DND-41 (cell line): Measurements from ENCODE around the gene TOP3A.

Experiments
- ATAC-seq: fragments of 200-7000 bp; cut with Tn5 transposase; 3 replicates; pipeline ENCODE4 v1.9.1; 2021; ENCODE audit warnings: low read depth; ENCODE audit not compliant: insufficient read depth
- DNase-seq: peaks from one replicate; pipeline ENCODE4 v3.0.0-alpha.2; 2020
- H2AFZ ChIP-seq: 2 replicates; pipeline ENCODE4 v1.6.0; 2012; ENCODE audit warnings: low read depth, low read length
- H3K27ac ChIP-seq: 2 replicates; pipeline ENCODE4 v1.5.1; 2012; ENCODE audit warnings: low read length, inconsistent platforms
- H3K27me3 ChIP-seq: fragments of 200-600 bp; sonication (generic); 2 replicates; pipeline ENCODE4 v1.6.0; 2012; ENCODE audit warnings: low read length, mild to moderate bottlenecking, inconsistent platforms; ENCODE audit not compliant: insufficient read depth, poor library complexity
- H3K36me3 ChIP-seq: 2 replicates; pipeline ENCODE4 v1.5.1; 2012; ENCODE audit warnings: low read length, inconsistent platforms; ENCODE audit not compliant: insufficient read depth
- H3K4me1 ChIP-seq: 2 replicates; pipeline ENCODE4 v1.5.1; 2012; ENCODE audit warnings: mild to moderate bottlenecking, low read length; ENCODE audit not compliant: insufficient read depth
- H3K4me2 ChIP-seq: 2 replicates; pipeline ENCODE4 v1.6.0; 2012; ENCODE audit warnings: mild to moderate bottlenecking, moderate library complexity, low read length, inconsistent platforms; ENCODE audit not compliant: insufficient read depth
- H3K4me3 ChIP-seq, 2 experiments: fragments of 200-600 bp in 1 of 2; shearing (Covaris generic) in 1 of 2; 2 replicates each; pipeline ENCODE4 v1.5.1; 2012 to 2016; ENCODE audit warnings: inconsistent platforms in 2 of 2, low read length in 2 of 2, mild to moderate bottlenecking in 2 of 2, low read depth in 1 of 2, moderate library complexity in 1 of 2
- H3K79me2 ChIP-seq: 2 replicates; pipeline ENCODE4 v1.6.0; 2012; ENCODE audit warnings: low read length, inconsistent platforms; ENCODE audit not compliant: insufficient read depth
- H3K9ac ChIP-seq: 2 replicates; pipeline ENCODE4 v1.6.0; 2012; ENCODE audit warnings: low read depth, mild to moderate bottlenecking, inconsistent platforms, low read length, moderate library complexity
- H3K9me3 ChIP-seq: 2 replicates; pipeline ENCODE4 v1.5.1; 2012; ENCODE audit warnings: low read length, moderate library complexity, mild to moderate bottlenecking, inconsistent platforms; ENCODE audit not compliant: insufficient read depth, severe bottlenecking
- H4K20me1 ChIP-seq: 2 replicates; pipeline ENCODE4 v1.6.0; 2012; ENCODE audit warnings: low read length; ENCODE audit not compliant: insufficient read depth
- CTCF ChIP-seq: IDR thresholded peaks from 2 replicates; pipeline ENCODE4 v1.5.1; 2012; ENCODE audit warnings: borderline replicate concordance, low read length, moderate library complexity, mild to moderate bottlenecking; ENCODE audit not compliant: poor library complexity, severe bottlenecking; ENCODE audit errors: extremely low read depth
- EZH2 ChIP-seq: IDR thresholded peaks from 3 replicates; pipeline ENCODE4 v1.6.1; 2012; ENCODE audit warnings: borderline replicate concordance, low read depth, mild to moderate bottlenecking, moderate library complexity, low read length, inconsistent platforms; ENCODE audit not compliant: severe bottlenecking

TOP3A gene

GRCh38 chr17:18332909-18333489 lies 18.2 kb upstream of the TOP3A start:
- peaks cover 4% of the 10 kb centered on the region; the same call in 1 of the 2 replicates for H4K20me1 ChIP-seq
- ATAC-seq: no peak
- H3K79me2 ChIP-seq: no peaks in the 10 kb centered on the region
- no peak overlapping the region for H3K4me3 ChIP-seq
- peaks cover 76% of the 10 kb centered on the region for H3K36me3 ChIP-seq
- H3K4me2 ChIP-seq: no peak overlapping the region
- H3K27ac ChIP-seq: no peak overlapping the region
- H2AFZ ChIP-seq: no peak overlapping the region
- H3K4me1 ChIP-seq: no peaks in the 10 kb centered on the region
- TF ChIP-seq EZH2 (no peak), CTCF (no peak)
- no peak for DNase-seq
- H3K27me3 ChIP-seq: no peaks in the 10 kb centered on the region
- no peak overlapping the region for H3K9ac ChIP-seq
- H3K9me3 ChIP-seq: no peaks in the 10 kb centered on the region

GRCh38 chr17:18331879-18332278 lies 17.1 kb upstream of the TOP3A start:
- ATAC-seq (no peak), DNase-seq (no peak)
- no peak overlapping the region for H2AFZ ChIP-seq
- H3K9me3 ChIP-seq: no peaks in the 10 kb centered on the region
- peaks cover 80% of the 10 kb centered on the region for H3K36me3 ChIP-seq
- no peak overlapping the region for H3K4me3 ChIP-seq
- H3K4me2 ChIP-seq: no peak overlapping the region
- H3K27ac ChIP-seq: no peak overlapping the region
- no peaks in the 10 kb centered on the region for H3K4me1 ChIP-seq
- TF ChIP-seq EZH2 (no peak), CTCF (no peak)
- H4K20me1 ChIP-seq: peaks cover 4% of the 10 kb centered on the region; the same call in 1 of the 2 replicates
- H3K79me2 ChIP-seq: no peaks in the 10 kb centered on the region
- H3K9ac ChIP-seq: no peak overlapping the region
- no peaks in the 10 kb centered on the region for H3K27me3 ChIP-seq

GRCh38 chr17:18328643-18329204 lies 13.9 kb upstream of the TOP3A start:
- Histone ChIP-seq H4K20me1 (peaks cover 23% of the 10 kb centered on the region), H2AFZ (no peak overlapping the region), H3K4me3 (no peak overlapping the region), H3K27ac (no peak overlapping the region), H3K9me3 (no peaks in the 10 kb centered on the region), H3K79me2 (no peaks in the 10 kb centered on the region), H3K4me1 (no peaks in the 10 kb centered on the region), H3K36me3 (peaks cover 87% of the 10 kb centered on the region), H3K27me3 (no peaks in the 10 kb centered on the region), H3K4me2 (no peak overlapping the region), H3K9ac (no peak overlapping the region)
- DNase-seq (no peak), ATAC-seq (no peak)
- TF ChIP-seq EZH2 (no peak), CTCF (no peak)
